ENCODE results near the gene FSTL5.

Gene FSTL5

GRCh38 chr4:161573836-161574235 is 590.0 kb downstream of the FSTL5 start:
- WGBS, result 75% methylated on average over 2 of the region's 2 CpGs
- Histone ChIP-seq H3K23ac (ENCODE audit: low read length in 2 of 2) (no peak overlapping the region), H3K4ac (ENCODE audit: low read depth in 1 of 2, low read length in 2 of 2) (no peak overlapping the region)

DNA sequence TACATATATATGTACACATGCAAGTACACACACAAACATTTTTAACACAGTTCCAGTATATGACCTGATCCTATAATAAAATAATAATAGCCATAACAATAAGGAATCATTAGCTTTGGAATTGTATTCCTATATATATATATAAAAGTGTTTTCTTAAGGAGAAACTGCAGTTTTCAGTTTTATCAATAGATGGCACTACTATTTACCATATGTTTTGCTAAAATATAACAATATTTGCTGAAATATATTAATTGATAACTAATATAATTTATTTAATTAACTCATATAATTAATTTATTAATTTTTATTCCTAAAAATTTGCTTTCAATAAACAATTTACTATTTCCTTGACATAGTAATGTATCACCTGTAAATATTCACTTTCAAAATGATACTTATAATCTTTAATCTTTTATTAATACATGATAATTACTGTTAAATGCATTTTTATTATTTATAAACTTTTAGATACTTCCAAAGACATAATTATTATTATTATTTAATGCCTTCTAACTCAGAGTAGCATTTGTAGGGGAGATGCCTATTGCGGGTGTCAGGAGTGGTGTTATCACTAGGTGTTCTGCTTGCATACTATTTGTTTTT is 599.5 kb downstream of the FSTL5 start:
- Histone ChIP-seq H3K79me1 (replicated peaks; ENCODE audit: low read length, poor library complexity, severe bottlenecking) (no peaks in the 10 kb centered on the region), H2BK12ac (ENCODE audit: low read length in 2 of 2) (no peak overlapping the region), H3K4me1 (ENCODE audit: control insufficient read depth, insufficient read depth, low read depth, low read length) (no peaks in the 10 kb centered on the region)

More at GRCh38 chr4:161573836-161574235, 590.0 kb downstream of the FSTL5 start:
- peak; percentile 10 for DNase-seq
- Histone ChIP-seq H2BK12ac (ENCODE audit: low read length in 2 of 2) (no peak overlapping the region), H3K27me3 (ENCODE audit: control insufficient read depth in 1 of 2, insufficient read depth in 1 of 2, low read length in 2 of 2) (no peaks in the 10 kb centered on the region), H4K8ac (ENCODE audit: low read length) (no peak overlapping the region), H4K91ac (ENCODE audit: low read length) (no peak overlapping the region), H3K79me1 (replicated peaks; ENCODE audit: low read length, poor library complexity, severe bottlenecking) (no peaks in the 10 kb centered on the region), H2BK5ac (ENCODE audit: low read depth, low read length, poor library complexity, severe bottlenecking) (no peak overlapping the region), H2BK15ac (ENCODE audit: low read depth, poor library complexity, severe bottlenecking) (no peak overlapping the region), H3K18ac (ENCODE audit: low read depth in 1 of 2, low read length in 2 of 2) (no peak overlapping the region), H3K4me1 (ENCODE audit: control insufficient read depth, insufficient read depth, low read depth, low read length) (no peaks in the 10 kb centered on the region), H3K9ac (ENCODE audit: low read length) (no peak overlapping the region), H3K27ac (ENCODE audit: low read length, poor library complexity, severe bottlenecking) (no peak overlapping the region), H2BK120ac (ENCODE audit: low read depth, low read length) (no peak overlapping the region), H3K36me3 (ENCODE audit: control insufficient read depth in 1 of 2, insufficient read depth in 2 of 2, low read depth in 1 of 2, low read length in 2 of 2) (no peaks in the 10 kb centered on the region), H2AFZ (ENCODE audit: low read depth, low read length) (no peak overlapping the region), H3K9me3 (ENCODE audit: control insufficient read depth, low read length) (no peaks in the 10 kb centered on the region), H3K4me3 (ENCODE audit: insufficient read depth in 1 of 2, low read depth in 1 of 2, low read length in 2 of 2) (no peak overlapping the region), H3K4me2 (ENCODE audit: low read length, poor library complexity, severe bottlenecking) (no peak overlapping the region), H3K14ac (ENCODE audit: low read length in 2 of 2) (no peak overlapping the region), H2AK5ac (ENCODE audit: low read length, severe bottlenecking) (no peak overlapping the region)

GRCh38 chr4:161555689-161556660 is 607.8 kb downstream of the FSTL5 start:
- H3K36me3 ChIP-seq (ENCODE audit: control insufficient read depth in 1 of 2, insufficient read depth in 2 of 2, low read depth in 1 of 2, low read length in 2 of 2), result no peaks in the 10 kb centered on the region
- H3K18ac ChIP-seq (ENCODE audit: low read depth in 1 of 2, low read length in 2 of 2), result no peak overlapping the region
- H4K91ac ChIP-seq (ENCODE audit: low read length), result no peak overlapping the region
- H3K23ac ChIP-seq (ENCODE audit: low read length in 2 of 2), result no peak overlapping the region
- no peak overlapping the region for H2BK5ac ChIP-seq (ENCODE audit: low read depth, low read length, poor library complexity, severe bottlenecking)
- H2BK12ac ChIP-seq (ENCODE audit: low read length in 2 of 2), result no peak overlapping the region
- H3K4ac ChIP-seq (ENCODE audit: low read depth in 1 of 2, low read length in 2 of 2), result no peak overlapping the region
- no peak overlapping the region for H3K4me3 ChIP-seq (ENCODE audit: insufficient read depth in 1 of 2, low read depth in 1 of 2, low read length in 2 of 2)
- no peak overlapping the region for H2BK120ac ChIP-seq (ENCODE audit: low read depth, low read length)
- no peaks in the 10 kb centered on the region for H3K79me1 ChIP-seq (replicated peaks; ENCODE audit: low read length, poor library complexity, severe bottlenecking)
- H4K8ac ChIP-seq (ENCODE audit: low read length), result no peak overlapping the region
- no peaks in the 10 kb centered on the region for H3K9me3 ChIP-seq (ENCODE audit: control insufficient read depth, low read length)
- no peaks in the 10 kb centered on the region for H3K4me1 ChIP-seq (ENCODE audit: control insufficient read depth, insufficient read depth, low read depth, low read length)
- H3K27me3 ChIP-seq (ENCODE audit: control insufficient read depth in 1 of 2, insufficient read depth in 1 of 2, low read length in 2 of 2), result no peaks in the 10 kb centered on the region
- no peak overlapping the region for H3K27ac ChIP-seq (ENCODE audit: low read length, poor library complexity, severe bottlenecking)
- WGBS, result 0% methylated on average over 1 of the region's 5 CpGs
- no peak overlapping the region for H2BK15ac ChIP-seq (ENCODE audit: low read depth, poor library complexity, severe bottlenecking)
- H3K4me2 ChIP-seq (ENCODE audit: low read length, poor library complexity, severe bottlenecking), result no peak overlapping the region
- no peak overlapping the region for H2AK5ac ChIP-seq (ENCODE audit: low read length, severe bottlenecking)
- no peak overlapping the region for H2AFZ ChIP-seq (ENCODE audit: low read depth, low read length)
- H3K14ac ChIP-seq (ENCODE audit: low read length in 2 of 2), result no peak overlapping the region
- peak; percentile 82 for DNase-seq
- no peak overlapping the region for H3K9ac ChIP-seq (ENCODE audit: low read length)

More for the DNA sequence above, 599.5 kb downstream of the FSTL5 start:
- Histone ChIP-seq H3K18ac (ENCODE audit: low read depth in 1 of 2, low read length in 2 of 2) (no peak overlapping the region), H4K8ac (ENCODE audit: low read length) (no peak overlapping the region), H3K4ac (ENCODE audit: low read depth in 1 of 2, low read length in 2 of 2) (no peak overlapping the region), H3K36me3 (ENCODE audit: control insufficient read depth in 1 of 2, insufficient read depth in 2 of 2, low read depth in 1 of 2, low read length in 2 of 2) (no peaks in the 10 kb centered on the region), H2AFZ (ENCODE audit: low read depth, low read length) (no peak overlapping the region), H3K27me3 (ENCODE audit: control insufficient read depth in 1 of 2, insufficient read depth in 1 of 2, low read length in 2 of 2) (no peaks in the 10 kb centered on the region), H3K27ac (ENCODE audit: low read length, poor library complexity, severe bottlenecking) (no peak overlapping the region), H3K4me2 (ENCODE audit: low read length, poor library complexity, severe bottlenecking) (no peak overlapping the region), H3K4me3 (ENCODE audit: insufficient read depth in 1 of 2, low read depth in 1 of 2, low read length in 2 of 2) (no peak overlapping the region), H2BK5ac (ENCODE audit: low read depth, low read length, poor library complexity, severe bottlenecking) (no peak overlapping the region), H2AK5ac (ENCODE audit: low read length, severe bottlenecking) (no peak overlapping the region), H3K9ac (ENCODE audit: low read length) (no peak overlapping the region), H2BK120ac (ENCODE audit: low read depth, low read length) (no peak overlapping the region), H3K23ac (ENCODE audit: low read length in 2 of 2) (no peak overlapping the region), H4K91ac (ENCODE audit: low read length) (no peak overlapping the region), H3K14ac (ENCODE audit: low read length in 2 of 2) (no peak overlapping the region), H2BK15ac (ENCODE audit: low read depth, poor library complexity, severe bottlenecking) (no peak overlapping the region), H3K9me3 (ENCODE audit: control insufficient read depth, low read length) (no peaks in the 10 kb centered on the region)
- WGBS, result no CpG with 5 or more reads among the region's 1 CpG
- peak; percentile 18 for DNase-seq

GRCh38 chr4:161554372-161554990 is 609.3 kb downstream of the FSTL5 start:
- no peak overlapping the region for H3K23ac ChIP-seq (ENCODE audit: low read length in 2 of 2)
- H3K4me1 ChIP-seq (ENCODE audit: control insufficient read depth, insufficient read depth, low read depth, low read length), result no peaks in the 10 kb centered on the region
- no peaks in the 10 kb centered on the region for H3K27me3 ChIP-seq (ENCODE audit: control insufficient read depth in 1 of 2, insufficient read depth in 1 of 2, low read length in 2 of 2)
- no peak overlapping the region for H4K8ac ChIP-seq (ENCODE audit: low read length)
- H3K4me2 ChIP-seq (ENCODE audit: low read length, poor library complexity, severe bottlenecking), result no peak overlapping the region
- H2AFZ ChIP-seq (ENCODE audit: low read depth, low read length), result no peak overlapping the region
- H3K9me3 ChIP-seq (ENCODE audit: control insufficient read depth, low read length), result no peaks in the 10 kb centered on the region
- no peak overlapping the region for H3K4ac ChIP-seq (ENCODE audit: low read depth in 1 of 2, low read length in 2 of 2)
- H2BK120ac ChIP-seq (ENCODE audit: low read depth, low read length), result no peak overlapping the region
- H3K9ac ChIP-seq (ENCODE audit: low read length), result no peak overlapping the region
- H3K36me3 ChIP-seq (ENCODE audit: control insufficient read depth in 1 of 2, insufficient read depth in 2 of 2, low read depth in 1 of 2, low read length in 2 of 2), result no peaks in the 10 kb centered on the region
- peak overlapping the region; percentile 34 for H3K27ac ChIP-seq (ENCODE audit: low read length, poor library complexity, severe bottlenecking)
- H3K18ac ChIP-seq (ENCODE audit: low read depth in 1 of 2, low read length in 2 of 2), result no peak overlapping the region
- DNase-seq, result peak; percentile 75
- no peak overlapping the region for H3K14ac ChIP-seq (ENCODE audit: low read length in 2 of 2)
- no peak overlapping the region for H2BK5ac ChIP-seq (ENCODE audit: low read depth, low read length, poor library complexity, severe bottlenecking)
- WGBS, result 7% methylated on average over 2 of the region's 5 CpGs
- H2BK12ac ChIP-seq (ENCODE audit: low read length in 2 of 2), result no peak overlapping the region
- no peak overlapping the region for H4K91ac ChIP-seq (ENCODE audit: low read length)
- H3K79me1 ChIP-seq (replicated peaks; ENCODE audit: low read length, poor library complexity, severe bottlenecking), result no peaks in the 10 kb centered on the region
- no peak overlapping the region for H2BK15ac ChIP-seq (ENCODE audit: low read depth, poor library complexity, severe bottlenecking)
- no peak overlapping the region for H2AK5ac ChIP-seq (ENCODE audit: low read length, severe bottlenecking)
- no peak overlapping the region for H3K4me3 ChIP-seq (ENCODE audit: insufficient read depth in 1 of 2, low read depth in 1 of 2, low read length in 2 of 2)
